HT-29 (cell line): Measurements from ENCODE around the gene FAAP20. TPM values are rescaled to one million over a fixed set of nuclear protein-coding genes. Genes with fewer than 3 reads are reported as not detected.

Experiments used
- DNase-seq: peaks from one replicate; pipeline ENCODE4 v3.0.0-alpha.2; 2015; ENCODE audit warnings: low spot score
- total RNA-seq: library from RNA; depleted of rRNA; stranded (reverse); fragments of >200 nt; shearing (Covaris generic); gene quantifications from 2 replicates; pipeline ENCODE4 v1.2.3, GENCODE V29; 2014

FAAP20 gene
- total RNA-seq, 1 experiment from 2014 or later: 99.3 TPM

- no peak for DNase-seq
These were observed 17.6 kb upstream of the FAAP20 start for GRCh38 chr1:2212274-2212531.

- no peak for DNase-seq
These were observed 16.2 kb upstream of the FAAP20 start for GRCh38 chr1:2210786-2211185.

- no peak for DNase-seq
These were observed 15.6 kb upstream of the FAAP20 start for GRCh38 chr1:2210084-2210653.

- no peak for DNase-seq
These were observed 15.0 kb upstream of the FAAP20 start for GRCh38 chr1:2209400-2210083.

DNA sequence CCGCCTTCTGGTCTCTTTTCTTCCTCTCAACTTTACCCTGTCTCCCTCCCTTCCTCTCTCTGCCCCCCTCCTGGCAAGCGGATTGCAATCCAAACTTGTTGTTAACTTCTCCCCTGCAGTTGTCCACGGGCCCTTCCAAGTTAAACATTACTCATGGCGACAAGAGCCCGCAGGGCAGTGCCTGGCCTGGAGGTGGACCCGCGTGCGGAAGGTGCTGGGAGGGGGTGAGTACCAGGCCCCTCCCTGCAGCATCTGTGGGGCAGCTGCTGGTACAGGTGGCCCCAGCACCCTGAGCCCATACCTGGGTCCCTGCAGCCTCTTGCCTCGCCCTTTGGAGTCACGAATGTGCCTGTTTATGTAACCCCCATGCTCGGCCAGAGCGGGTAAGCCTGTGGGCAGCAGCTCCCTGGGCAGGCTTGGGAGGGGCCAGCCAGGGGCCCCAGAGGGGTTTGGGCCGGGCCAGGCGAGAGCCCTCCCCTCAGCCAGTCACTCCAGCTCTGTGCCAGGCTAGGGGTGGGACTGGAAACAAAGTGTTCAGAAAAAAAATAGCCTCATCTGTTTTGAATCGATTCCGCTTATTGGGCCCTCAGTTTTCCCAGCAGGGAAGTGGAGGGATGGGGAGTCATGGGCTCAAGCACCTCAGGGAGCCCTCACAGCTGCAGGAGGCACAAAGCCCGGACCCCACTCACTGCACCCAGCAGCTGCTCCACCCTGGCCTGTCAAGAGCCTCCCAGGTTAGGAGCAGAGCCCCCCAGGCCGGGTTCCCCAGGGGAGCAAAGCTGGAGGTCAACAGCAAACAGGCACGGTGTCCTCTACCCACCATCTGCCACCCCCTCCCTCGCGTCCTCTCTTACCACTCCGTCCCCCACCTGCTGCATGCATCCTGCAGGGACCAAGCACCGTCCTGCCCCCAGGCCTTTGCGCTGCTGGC, 14.0 kb upstream of the FAAP20 start:
- peak; percentile 53 for DNase-seq

- DNase-seq: no peak
These were observed 12.4 kb upstream of the FAAP20 start for GRCh38 chr1:2206813-2207487.

- DNase-seq: peak; percentile 87
These were observed 10.8 kb upstream of the FAAP20 start for GRCh38 chr1:2205191-2205952.

DNA sequence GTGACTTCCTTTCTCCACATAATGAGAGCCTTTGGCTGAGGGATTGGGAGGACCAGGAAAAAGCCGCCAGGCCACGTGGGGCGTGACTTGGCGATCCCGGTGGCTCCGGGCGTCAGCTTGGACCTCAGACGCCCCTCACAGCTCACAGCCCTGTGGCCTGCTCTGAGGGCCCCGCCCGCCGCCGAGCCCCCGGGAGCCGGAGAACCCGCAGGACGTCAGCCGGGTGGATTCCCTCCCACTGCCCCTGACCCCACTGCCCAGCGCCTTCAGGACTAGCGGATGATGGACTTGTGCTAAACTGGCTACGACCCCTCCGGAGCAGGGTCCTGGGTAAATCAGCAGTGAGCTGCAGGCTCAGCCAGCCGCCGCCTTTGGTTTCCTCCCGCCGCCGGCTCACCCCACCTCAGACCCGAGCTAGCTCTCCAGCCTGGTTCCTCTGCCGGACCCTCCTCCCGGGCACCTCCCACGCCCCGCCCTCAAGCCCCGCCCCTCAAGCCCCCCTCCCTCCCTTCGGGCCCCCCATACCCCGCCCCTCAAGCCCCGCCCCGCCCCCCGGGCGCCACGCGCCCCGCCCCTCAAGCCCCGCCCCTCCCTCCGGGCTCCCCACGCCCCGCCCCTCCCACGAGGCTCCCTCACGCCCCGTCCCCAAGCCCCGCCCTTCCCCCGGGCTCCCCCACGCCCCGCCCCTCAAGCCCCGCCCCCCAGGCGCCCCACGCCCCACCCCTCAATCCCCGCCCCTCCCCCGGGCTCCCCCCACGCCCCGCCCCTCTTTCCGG, 10.0 kb upstream of the FAAP20 start:
- peak; percentile 22 for DNase-seq

DNA sequence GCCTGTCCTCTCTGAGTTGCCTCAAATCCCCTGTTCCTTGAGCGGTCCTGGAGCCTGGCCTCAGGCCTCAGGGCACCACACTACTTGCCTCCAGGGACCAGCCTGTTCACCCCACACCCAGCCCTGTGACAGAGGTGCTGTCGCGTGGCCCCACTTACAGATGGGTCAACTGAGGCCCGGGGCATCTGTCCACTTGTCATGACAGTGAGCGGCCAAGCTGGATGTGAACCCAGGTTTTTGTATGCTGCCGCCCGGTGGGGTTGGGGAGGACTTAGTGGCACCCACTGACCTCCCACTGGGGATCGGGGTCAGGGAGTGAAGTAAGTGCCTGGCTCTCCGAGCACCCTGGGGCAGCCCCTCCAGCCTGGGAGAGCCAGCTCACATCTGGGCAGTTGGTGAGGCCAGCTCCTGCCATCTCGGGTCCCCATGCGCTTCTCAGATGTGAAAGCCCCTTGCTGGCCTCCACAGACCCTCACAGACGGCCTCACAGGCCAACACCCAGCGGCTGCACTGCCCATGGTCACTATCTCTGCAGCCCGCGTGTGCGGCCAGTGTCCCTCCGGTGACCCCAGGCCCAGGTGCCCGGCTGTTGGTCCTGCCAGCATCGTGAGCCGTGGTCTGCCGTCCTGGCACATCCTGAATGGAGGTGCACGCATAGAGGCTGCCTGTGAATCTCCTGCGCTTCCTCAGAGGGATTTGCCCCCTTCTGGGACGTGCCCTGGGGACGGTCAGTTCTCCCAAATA, 9.3 kb upstream of the FAAP20 start:
- DNase-seq: no peak

GRCh38 chr1:2202843-2203601, 8.4 kb upstream of the FAAP20 start:
- no peak for DNase-seq

- DNase-seq: no peak
These were observed 7.5 kb upstream of the FAAP20 start for GRCh38 chr1:2202008-2202575.

- DNase-seq: no peak
These were observed 6.5 kb upstream of the FAAP20 start for GRCh38 chr1:2201062-2201461.

DNA sequence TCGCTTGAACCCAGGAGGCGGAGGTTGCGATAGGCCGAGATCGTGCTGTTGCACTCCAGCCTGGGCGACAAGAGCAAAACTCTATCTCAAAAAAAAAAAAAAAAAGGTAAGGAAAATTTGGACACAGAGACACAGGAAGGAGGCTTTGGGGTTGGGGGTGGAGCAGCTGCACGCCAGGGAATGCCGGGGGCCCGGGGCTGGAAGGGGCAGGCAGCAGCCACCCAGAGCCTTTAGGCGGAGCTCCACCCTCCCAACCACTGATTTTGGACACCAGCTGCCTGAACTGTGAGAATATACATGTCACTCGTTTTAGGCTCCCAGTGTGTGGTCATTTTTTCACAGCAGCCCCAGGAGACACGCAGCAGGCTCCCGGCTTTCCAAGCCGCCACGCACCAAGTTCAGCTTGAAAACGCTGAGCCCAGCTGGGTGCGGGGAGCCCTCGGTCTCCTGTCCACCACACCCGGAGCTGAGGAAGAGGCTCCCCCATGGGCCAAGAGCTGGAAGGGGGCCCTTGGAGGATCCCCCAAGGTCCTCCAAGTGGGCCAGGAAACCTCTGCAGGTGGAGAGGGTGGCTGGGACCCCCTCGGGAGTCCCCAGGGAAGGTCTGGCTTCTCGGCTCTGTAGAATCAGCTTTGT, 5.9 kb upstream of the FAAP20 start:
- no peak for DNase-seq

GRCh38 chr1:2199042-2199810, 4.7 kb upstream of the FAAP20 start:
- DNase-seq: peak; percentile 81

DNA sequence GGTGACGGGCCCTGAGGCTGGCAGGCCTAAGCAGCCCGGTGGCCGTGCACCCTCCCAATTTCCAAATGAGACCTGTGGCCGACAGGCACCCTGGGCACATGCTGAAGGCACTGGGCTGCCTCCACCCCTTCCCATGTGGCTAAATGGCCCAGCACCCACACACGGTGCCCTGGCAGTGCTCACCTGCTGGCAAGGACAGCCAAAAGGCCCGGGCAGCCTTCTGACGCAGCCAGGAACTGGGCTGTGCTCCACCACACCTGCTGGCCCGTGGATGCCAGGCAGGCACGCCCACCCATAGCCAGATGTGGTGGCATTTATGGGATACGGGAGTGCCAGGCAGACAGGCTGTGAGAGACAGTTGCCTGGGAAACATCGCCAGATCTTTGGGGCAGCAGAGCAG, 4.0 kb upstream of the FAAP20 start:
- peak; percentile 45 for DNase-seq

DNA sequence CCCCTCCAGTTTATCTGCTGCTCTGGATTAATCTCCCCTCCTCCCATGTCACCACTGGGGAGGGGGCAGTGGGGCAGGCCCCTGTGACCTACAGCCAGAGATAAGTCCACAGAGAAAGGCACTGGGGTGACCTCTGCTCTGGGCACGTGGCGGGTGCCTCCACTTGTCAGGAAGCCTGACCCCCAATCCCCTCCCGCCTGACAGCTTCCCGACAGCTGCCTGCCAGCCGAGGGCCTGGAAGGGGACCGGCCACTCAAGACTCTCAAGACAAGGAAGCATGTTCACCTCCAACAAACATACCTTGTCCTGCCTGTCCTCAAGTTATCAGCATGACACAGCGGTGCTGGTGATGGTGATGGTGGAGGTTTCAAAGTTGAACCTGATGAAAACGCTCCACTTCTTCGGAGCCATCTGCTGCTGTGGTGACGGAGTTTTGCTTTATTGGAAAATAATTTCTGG, 3.2 kb upstream of the FAAP20 start:
- no peak for DNase-seq

GRCh38 chr1:2196901-2197638, 2.5 kb upstream of the FAAP20 start:
- DNase-seq: no peak
